Vagina (tissue), 2 donors: ENCODE measurements around the gene YEATS4.

Experiments
- CTCF ChIP-seq, 3 experiments: fragments of 450-650 bp in 2 of 3; fragments of 200-600 bp in 1 of 3; sonication (generic) in 1 of 3; IDR thresholded peaks; one replicate each; pipeline ENCODE4 v1.5.1; 2017 to 2019; ENCODE audit warnings: antibody characterized with exemption in 3 of 3, mild to moderate bottlenecking in 2 of 3, moderate library complexity in 2 of 3
- POLR2A ChIP-seq, 2 donors: fragments of 450-650 bp; IDR thresholded peaks; one replicate each; pipeline ENCODE4 v1.6.1; 2017; ENCODE audit warnings: antibody characterized with exemption in 2 of 2, mild to moderate bottlenecking in 2 of 2, moderate library complexity in 2 of 2
- POLR2AphosphoS5 ChIP-seq, 2 donors: sonication (generic); formaldehyde crosslinking; IDR thresholded peaks; one replicate each; pipeline ENCODE4 v1.9.0; 2017; ENCODE audit warnings: antibody characterized with exemption in 2 of 2, mild to moderate bottlenecking in 2 of 2, low read depth in 1 of 2; ENCODE audit not compliant: insufficient read depth in 1 of 2

GRCh38 chr12:69352904-69353303, 6.6 kb upstream of the YEATS4 start:
- TF ChIP-seq POLR2AphosphoS5 (IDR thresholded peaks at IDR 0.05; ENCODE audit: insufficient read depth in 1 of 2, low read depth in 1 of 2) = no peak
- no peak for TF ChIP-seq CTCF (IDR thresholded peaks at IDR 0.05)
- TF ChIP-seq POLR2A (IDR thresholded peaks at IDR 0.05) = no peak
